Measurements from ENCODE around the gene AGBL1.
"Not testable (repeated sequence)": the region's sequence is repeated elsewhere in the genome, so short reads cannot be mapped to it uniquely, and the experiment has no call there.

The AGBL1 gene

GRCh38 chr15:87032295-87032694, 952.6 kb downstream of the AGBL1 start:
- no peak for DNase-seq

- DNase-seq = no peak
Observed at GRCh38 chr15:87033056-87033455, 953.4 kb downstream of the AGBL1 start.

GRCh38 chr15:87034886-87035285, 955.2 kb downstream of the AGBL1 start:
- no peak for DNase-seq

GRCh38 chr15:87038404-87038803, 958.7 kb downstream of the AGBL1 start:
- no peak for DNase-seq

- not testable (repeated sequence) for DNase-seq
Observed at GRCh38 chr15:87042619-87043018, 962.9 kb downstream of the AGBL1 start.

GRCh38 chr15:87045746-87046145, 966.1 kb downstream of the AGBL1 start:
- DNase-seq = no peak

- DNase-seq = no peak
Observed at GRCh38 chr15:87047203-87047965, 967.7 kb downstream of the AGBL1 start.
